ENCODE measurements around the gene CDKL4.
"Not testable (repeated sequence)": the region's sequence is repeated elsewhere in the genome, so short reads cannot be mapped to it uniquely, and the experiment has no call there.

Gene CDKL4

GRCh38 chr2:39194686-39195085, 49.1 kb downstream of the CDKL4 start:
- H3K4me3 ChIP-seq (ENCODE audit: low read length) = no peak overlapping the region

GRCh38 chr2:39188960-39189494, 54.7 kb downstream of the CDKL4 start:
- H3K9ac ChIP-seq (ENCODE audit: low read length) = no peak overlapping the region
- no peak overlapping the region for H3K4me3 ChIP-seq (ENCODE audit: low read length)
- no peaks in the 10 kb centered on the region for H3K4me1 ChIP-seq (ENCODE audit: control insufficient read depth, insufficient read depth, low read length)
- H3K27ac ChIP-seq (ENCODE audit: low read depth, low read length) = no peak overlapping the region
- H3K27me3 ChIP-seq (ENCODE audit: control insufficient read depth, insufficient read depth, low read length) = no peaks in the 10 kb centered on the region
- H3K36me3 ChIP-seq (ENCODE audit: control insufficient read depth, insufficient read depth, low read length) = no peaks in the 10 kb centered on the region

More at GRCh38 chr2:39194686-39195085, 49.1 kb downstream of the CDKL4 start:
- no peaks in the 10 kb centered on the region for H3K4me1 ChIP-seq (ENCODE audit: control insufficient read depth, insufficient read depth, low read length)
- H3K9ac ChIP-seq (ENCODE audit: low read length) = no peak overlapping the region
- no peaks in the 10 kb centered on the region for H3K27me3 ChIP-seq (ENCODE audit: control insufficient read depth, insufficient read depth, low read length)
- no peak overlapping the region for H3K27ac ChIP-seq (ENCODE audit: low read depth, low read length)
- H3K36me3 ChIP-seq (ENCODE audit: control insufficient read depth, insufficient read depth, low read length) = no peaks in the 10 kb centered on the region

GRCh38 chr2:39183673-39184072, 60.1 kb downstream of the CDKL4 start:
- no peaks in the 10 kb centered on the region for H3K27me3 ChIP-seq (ENCODE audit: control insufficient read depth, insufficient read depth, low read length)
- H3K4me3 ChIP-seq (ENCODE audit: low read length) = no peak overlapping the region
- H3K9ac ChIP-seq (ENCODE audit: low read length) = no peak overlapping the region
- H3K36me3 ChIP-seq (ENCODE audit: control insufficient read depth, insufficient read depth, low read length) = no peaks in the 10 kb centered on the region
- no peak overlapping the region for H3K27ac ChIP-seq (ENCODE audit: low read depth, low read length)
- H3K4me1 ChIP-seq (ENCODE audit: control insufficient read depth, insufficient read depth, low read length) = no peaks in the 10 kb centered on the region

GRCh38 chr2:39181297-39181696, 62.5 kb downstream of the CDKL4 start:
- no peaks in the 10 kb centered on the region for H3K27me3 ChIP-seq (ENCODE audit: control insufficient read depth, insufficient read depth, low read length)
- H3K9ac ChIP-seq (ENCODE audit: low read length) = no peak overlapping the region
- H3K27ac ChIP-seq (ENCODE audit: low read depth, low read length) = no peak overlapping the region
- no peaks in the 10 kb centered on the region for H3K4me1 ChIP-seq (ENCODE audit: control insufficient read depth, insufficient read depth, low read length)
- no peak overlapping the region for H3K4me3 ChIP-seq (ENCODE audit: low read length)
- no peaks in the 10 kb centered on the region for H3K36me3 ChIP-seq (ENCODE audit: control insufficient read depth, insufficient read depth, low read length)

DNA sequence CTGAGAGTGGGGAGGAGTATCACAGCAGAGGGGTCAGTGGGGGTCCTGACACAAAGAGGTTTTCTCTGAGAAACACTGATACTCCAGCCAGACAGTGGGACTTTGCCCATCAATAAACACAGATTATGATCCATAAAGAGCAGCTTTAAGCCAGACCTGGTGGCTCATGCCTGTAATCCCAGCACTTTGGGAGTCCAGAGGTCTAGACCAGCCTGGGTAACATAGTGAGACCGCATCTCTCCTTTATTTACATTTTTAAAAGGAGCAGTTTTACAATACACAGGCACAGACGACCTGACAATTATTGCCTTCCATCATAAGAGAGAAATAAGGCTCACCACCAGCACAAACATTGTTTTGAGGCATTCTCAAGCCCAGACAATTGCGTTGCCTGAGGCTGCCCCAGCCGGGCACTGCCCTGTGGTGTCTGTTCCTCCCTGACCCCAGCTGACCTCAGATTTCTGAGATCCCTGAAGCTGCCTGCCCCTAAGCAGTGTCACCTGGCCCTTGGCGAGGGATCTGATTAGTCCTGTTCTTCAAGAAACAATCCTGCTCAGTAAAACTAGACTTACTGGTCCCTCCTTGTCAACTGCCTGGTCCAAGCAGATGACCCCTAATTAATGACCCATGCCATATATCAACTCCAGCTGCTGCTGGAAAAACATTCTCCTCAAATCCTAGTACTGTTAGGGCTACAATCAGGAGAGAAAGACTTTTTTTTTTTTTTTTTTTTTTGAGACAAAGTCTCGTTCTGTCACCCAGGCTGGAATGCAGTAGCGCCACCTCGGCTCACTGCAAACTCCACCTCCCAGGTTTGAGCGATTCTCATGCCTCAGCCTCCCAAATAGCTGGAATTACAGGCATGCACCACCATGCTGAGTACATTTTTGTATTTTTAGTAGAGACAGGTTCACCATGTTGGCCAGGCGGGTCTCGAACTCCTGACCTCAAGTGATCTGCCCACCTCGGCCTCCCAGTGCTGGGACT, 63.5 kb downstream of the CDKL4 start:
- no peak overlapping the region for H3K27ac ChIP-seq (ENCODE audit: low read depth, low read length)
- H3K4me3 ChIP-seq (ENCODE audit: low read length) = no peak overlapping the region
- H3K27me3 ChIP-seq (ENCODE audit: control insufficient read depth, insufficient read depth, low read length) = no peaks in the 10 kb centered on the region
- no peak overlapping the region for H3K9ac ChIP-seq (ENCODE audit: low read length)
- no peaks in the 10 kb centered on the region for H3K4me1 ChIP-seq (ENCODE audit: control insufficient read depth, insufficient read depth, low read length)
- H3K36me3 ChIP-seq (ENCODE audit: control insufficient read depth, insufficient read depth, low read length) = no peaks in the 10 kb centered on the region

- H3K27ac ChIP-seq (ENCODE audit: low read depth, low read length) = no peak overlapping the region
These were observed 65.0 kb downstream of the CDKL4 start for GRCh38 chr2:39178756-39179155.

GRCh38 chr2:39176997-39177396, 66.8 kb downstream of the CDKL4 start:
- Histone ChIP-seq H3K36me3 (ENCODE audit: control insufficient read depth, insufficient read depth, low read length) (no peaks in the 10 kb centered on the region), H3K9ac (ENCODE audit: low read length) (no peak overlapping the region), H3K27me3 (ENCODE audit: control insufficient read depth, insufficient read depth, low read length) (no peaks in the 10 kb centered on the region), H3K4me3 (ENCODE audit: low read length) (no peak overlapping the region), H3K4me1 (ENCODE audit: control insufficient read depth, insufficient read depth, low read length) (no peaks in the 10 kb centered on the region), H3K27ac (ENCODE audit: low read depth, low read length) (no peak overlapping the region)

More at GRCh38 chr2:39178756-39179155, 65.0 kb downstream of the CDKL4 start:
- Histone ChIP-seq H3K4me1 (ENCODE audit: control insufficient read depth, insufficient read depth, low read length) (no peaks in the 10 kb centered on the region), H3K36me3 (ENCODE audit: control insufficient read depth, insufficient read depth, low read length) (no peaks in the 10 kb centered on the region), H3K4me3 (ENCODE audit: low read length) (no peak overlapping the region), H3K9ac (ENCODE audit: low read length) (no peak overlapping the region), H3K27me3 (ENCODE audit: control insufficient read depth, insufficient read depth, low read length) (no peaks in the 10 kb centered on the region)

GRCh38 chr2:39175026-39175812, 68.6 kb downstream of the CDKL4 start:
- Histone ChIP-seq H3K4me1 (ENCODE audit: control insufficient read depth, insufficient read depth, low read length) (no peaks in the 10 kb centered on the region), H3K27me3 (ENCODE audit: control insufficient read depth, insufficient read depth, low read length) (no peaks in the 10 kb centered on the region), H3K4me3 (ENCODE audit: low read length) (no peak overlapping the region), H3K9ac (ENCODE audit: low read length) (no peak overlapping the region), H3K36me3 (ENCODE audit: control insufficient read depth, insufficient read depth, low read length) (no peaks in the 10 kb centered on the region), H3K27ac (ENCODE audit: low read depth, low read length) (no peak overlapping the region)

DNA sequence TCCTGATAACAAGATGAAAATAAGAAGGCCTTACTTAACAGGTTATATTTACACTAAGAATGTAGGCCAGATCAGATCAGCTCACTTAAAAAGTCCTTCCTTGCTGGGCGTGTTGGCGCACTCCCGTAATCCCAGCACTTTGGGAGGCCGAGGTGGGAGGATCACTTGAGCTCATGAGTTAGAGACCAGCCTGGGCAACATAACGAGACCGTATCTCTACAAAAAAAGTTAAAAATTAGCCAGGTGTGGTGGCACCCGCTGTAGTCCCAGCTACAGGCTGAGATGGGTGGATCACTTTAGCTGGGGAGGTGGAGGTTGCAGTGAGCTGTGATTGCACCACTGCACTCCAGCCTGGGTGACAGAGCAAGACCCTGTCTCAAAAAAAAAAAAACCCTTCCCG, 69.7 kb downstream of the CDKL4 start:
- H3K27me3 ChIP-seq (ENCODE audit: control insufficient read depth, insufficient read depth, low read length) = no peaks in the 10 kb centered on the region
- H3K4me3 ChIP-seq (ENCODE audit: low read length) = no peak overlapping the region
- H3K36me3 ChIP-seq (ENCODE audit: control insufficient read depth, insufficient read depth, low read length) = no peaks in the 10 kb centered on the region
- H3K4me1 ChIP-seq (ENCODE audit: control insufficient read depth, insufficient read depth, low read length) = no peaks in the 10 kb centered on the region
- H3K9ac ChIP-seq (ENCODE audit: low read length) = no peak overlapping the region
- no peak overlapping the region for H3K27ac ChIP-seq (ENCODE audit: low read depth, low read length)

DNA sequence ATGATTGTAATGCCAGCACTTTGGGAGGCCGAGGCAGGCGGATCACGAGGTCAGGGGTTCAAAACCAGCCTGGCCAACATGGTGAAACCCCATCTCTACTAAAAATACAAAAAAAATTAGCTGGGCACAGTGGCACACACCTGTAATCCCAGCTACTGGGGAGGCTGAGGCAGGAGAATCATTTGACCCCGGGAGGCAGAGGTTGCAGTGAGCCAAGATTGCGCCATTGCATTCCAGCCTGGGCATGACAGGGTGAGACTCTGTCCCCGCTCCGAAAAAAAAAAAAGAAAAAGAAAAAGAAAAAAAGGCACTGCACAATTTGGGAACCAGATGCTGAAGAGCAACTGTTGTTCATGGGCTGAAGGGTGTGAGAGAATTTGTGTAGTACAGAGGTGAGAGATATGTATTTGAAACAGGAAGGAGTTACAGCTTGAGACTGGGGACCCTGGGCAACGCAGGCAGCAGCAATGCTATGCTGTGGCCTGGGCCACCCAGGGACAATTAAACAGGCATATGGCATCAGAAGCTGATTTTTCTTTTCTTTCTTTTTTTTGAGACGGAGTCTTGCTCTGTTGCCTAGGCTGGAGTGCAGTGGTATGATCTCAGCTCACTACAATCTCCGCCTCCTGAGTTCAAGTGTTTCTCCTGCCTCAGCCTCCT, 71.6 kb downstream of the CDKL4 start:
- not testable (repeated sequence) for H3K4me1 ChIP-seq (ENCODE audit: control insufficient read depth, insufficient read depth, low read length); H3K4me3 ChIP-seq (ENCODE audit: low read length); H3K27me3 ChIP-seq (ENCODE audit: control insufficient read depth, insufficient read depth, low read length); H3K36me3 ChIP-seq (ENCODE audit: control insufficient read depth, insufficient read depth, low read length); H3K9ac ChIP-seq (ENCODE audit: low read length); H3K27ac ChIP-seq (ENCODE audit: low read depth, low read length)

DNA sequence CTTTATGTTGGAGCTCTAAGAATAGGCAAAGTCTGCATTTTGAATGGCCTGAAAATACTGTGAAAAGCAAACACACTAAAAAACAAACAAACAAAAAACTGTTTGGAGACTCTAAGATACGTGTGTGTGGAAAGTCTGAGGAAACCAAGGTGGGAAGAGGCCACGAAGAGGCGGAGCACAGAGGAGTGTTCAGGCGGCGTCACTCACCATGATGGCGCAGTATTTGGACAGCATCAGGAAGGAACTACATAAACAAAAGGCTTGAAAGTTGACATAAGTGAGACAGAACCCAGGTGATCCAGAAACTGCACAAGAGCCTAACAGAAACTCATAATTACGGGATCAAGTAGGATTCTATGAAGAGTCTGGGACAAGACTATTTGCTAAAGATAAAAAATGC, 72.1 kb downstream of the CDKL4 start:
- no peaks in the 10 kb centered on the region for H3K4me1 ChIP-seq (ENCODE audit: control insufficient read depth, insufficient read depth, low read length)
- no peak overlapping the region for H3K9ac ChIP-seq (ENCODE audit: low read length)
- no peak overlapping the region for H3K27ac ChIP-seq (ENCODE audit: low read depth, low read length)
- no peaks in the 10 kb centered on the region for H3K27me3 ChIP-seq (ENCODE audit: control insufficient read depth, insufficient read depth, low read length)
- no peak overlapping the region for H3K4me3 ChIP-seq (ENCODE audit: low read length)
- no peaks in the 10 kb centered on the region for H3K36me3 ChIP-seq (ENCODE audit: control insufficient read depth, insufficient read depth, low read length)

DNA sequence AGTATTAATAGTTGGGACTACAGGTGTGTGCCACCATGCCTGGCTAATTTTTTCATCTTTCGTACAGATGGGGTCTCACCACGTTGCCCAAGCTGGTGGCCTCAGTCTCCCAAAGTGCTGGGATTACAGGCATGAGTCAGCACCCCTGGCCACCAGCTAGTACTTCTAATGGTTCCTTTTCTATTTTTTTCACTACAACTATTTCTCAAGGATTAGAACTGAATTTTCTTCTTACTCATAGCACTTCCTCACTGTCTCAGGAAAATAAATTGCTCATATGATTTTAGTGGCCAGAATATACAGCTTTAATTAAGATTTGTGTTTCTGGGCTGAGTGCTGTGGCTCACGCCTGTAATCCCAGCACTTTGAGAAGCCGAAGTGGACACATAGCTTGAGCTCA, 79.7 kb downstream of the CDKL4 start:
- no peaks in the 10 kb centered on the region for H3K4me1 ChIP-seq (ENCODE audit: control insufficient read depth, insufficient read depth, low read length)
- no peak overlapping the region for H3K27ac ChIP-seq (ENCODE audit: low read depth, low read length)
- no peaks in the 10 kb centered on the region for H3K36me3 ChIP-seq (ENCODE audit: control insufficient read depth, insufficient read depth, low read length)
- no peak overlapping the region for H3K9ac ChIP-seq (ENCODE audit: low read length)
- H3K4me3 ChIP-seq (ENCODE audit: low read length) = no peak overlapping the region
- H3K27me3 ChIP-seq (ENCODE audit: control insufficient read depth, insufficient read depth, low read length) = no peaks in the 10 kb centered on the region

Measured in rectal smooth muscle tissue (tissue), 1 donor.